OCI-LY7 (cell line): ENCODE data around the gene C1orf159.

Experiments
- CTCF ChIP-seq: fragments of 200-600 bp; sonication (generic); conservative IDR thresholded peaks from 2 replicates; pipeline ENCODE4 v1.5.1; 2014; ENCODE audit warnings: mild to moderate bottlenecking, antibody characterized with exemption, low read length, moderate library complexity, mixed read lengths
- EZH2phosphoT487 ChIP-seq: fragments of 200-600 bp; sonication (generic); IDR thresholded peaks from 2 replicates; pipeline ENCODE4 v1.6.1; 2018; ENCODE audit warnings: low read depth, borderline replicate concordance, mild to moderate bottlenecking, mixed run types, antibody characterized with exemption, low read length, moderate library complexity, mixed read lengths

DNA sequence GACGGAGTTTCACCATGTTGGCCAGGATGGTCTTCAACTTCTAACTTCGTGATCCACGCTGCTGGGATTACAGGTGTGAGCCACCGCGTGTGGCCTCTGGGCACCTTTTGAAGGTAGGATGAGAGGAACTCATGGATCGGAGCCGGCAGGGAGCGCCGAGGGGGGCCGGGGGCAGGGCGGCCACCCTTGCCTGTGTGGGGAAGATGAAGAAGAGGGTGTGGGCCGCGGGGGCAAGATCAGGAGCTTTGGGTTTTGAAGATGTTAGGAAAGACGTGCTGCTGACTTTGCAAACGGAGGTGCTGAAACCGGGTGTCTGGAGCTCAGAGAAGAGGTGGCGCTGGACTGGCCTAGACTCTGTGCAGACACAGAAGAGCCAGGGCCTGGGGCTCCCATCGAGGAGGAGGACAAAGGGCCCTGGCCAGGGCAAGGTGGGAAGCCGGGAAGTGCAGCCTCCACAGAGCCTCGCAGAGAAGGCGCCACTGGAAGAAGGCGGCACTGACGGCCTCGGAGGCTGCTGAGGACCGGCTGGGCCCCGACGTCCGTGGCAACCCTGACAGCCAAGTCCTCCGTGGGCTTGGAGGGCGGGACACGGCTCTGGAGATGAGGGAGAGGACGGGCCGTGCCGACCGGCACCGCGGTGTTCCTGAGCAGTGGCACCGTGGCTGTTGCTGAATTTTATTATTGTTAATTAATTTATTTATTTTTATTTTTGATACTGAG is 55.4 kb downstream of the C1orf159 start:
- no peak for TF ChIP-seq CTCF
- TF ChIP-seq EZH2phosphoT487 = no peak
